ENCODE results near the gene TSHZ2.

DNA sequence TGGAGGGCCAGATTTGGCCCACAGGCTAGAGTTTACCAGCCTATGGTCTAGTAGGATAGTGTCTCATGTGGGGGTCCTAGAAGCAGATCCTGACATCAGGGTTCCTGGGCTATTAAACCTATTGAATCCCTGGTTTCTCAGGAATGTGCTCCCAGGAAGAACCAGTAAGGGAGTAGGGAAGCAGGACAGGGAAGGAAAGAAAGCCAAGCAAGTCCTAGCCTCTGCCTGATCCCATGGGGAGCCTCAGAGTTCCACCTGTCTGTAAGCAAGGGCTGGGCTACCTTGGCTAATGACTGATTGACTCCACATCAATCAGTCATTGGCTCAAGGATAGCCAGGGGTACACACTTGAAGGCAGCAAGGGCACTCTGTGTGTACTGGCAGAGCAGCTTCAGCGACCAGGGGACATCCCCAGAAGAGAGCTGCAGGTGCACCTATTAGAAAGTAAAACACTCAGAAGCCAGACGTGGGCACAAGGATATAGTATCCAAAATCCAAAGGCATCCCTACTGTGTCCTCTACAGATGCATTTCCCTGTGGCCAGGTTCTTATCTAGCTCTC lies 309.5 kb downstream of the TSHZ2 start:
- TF ChIP-seq, protein P1, sequence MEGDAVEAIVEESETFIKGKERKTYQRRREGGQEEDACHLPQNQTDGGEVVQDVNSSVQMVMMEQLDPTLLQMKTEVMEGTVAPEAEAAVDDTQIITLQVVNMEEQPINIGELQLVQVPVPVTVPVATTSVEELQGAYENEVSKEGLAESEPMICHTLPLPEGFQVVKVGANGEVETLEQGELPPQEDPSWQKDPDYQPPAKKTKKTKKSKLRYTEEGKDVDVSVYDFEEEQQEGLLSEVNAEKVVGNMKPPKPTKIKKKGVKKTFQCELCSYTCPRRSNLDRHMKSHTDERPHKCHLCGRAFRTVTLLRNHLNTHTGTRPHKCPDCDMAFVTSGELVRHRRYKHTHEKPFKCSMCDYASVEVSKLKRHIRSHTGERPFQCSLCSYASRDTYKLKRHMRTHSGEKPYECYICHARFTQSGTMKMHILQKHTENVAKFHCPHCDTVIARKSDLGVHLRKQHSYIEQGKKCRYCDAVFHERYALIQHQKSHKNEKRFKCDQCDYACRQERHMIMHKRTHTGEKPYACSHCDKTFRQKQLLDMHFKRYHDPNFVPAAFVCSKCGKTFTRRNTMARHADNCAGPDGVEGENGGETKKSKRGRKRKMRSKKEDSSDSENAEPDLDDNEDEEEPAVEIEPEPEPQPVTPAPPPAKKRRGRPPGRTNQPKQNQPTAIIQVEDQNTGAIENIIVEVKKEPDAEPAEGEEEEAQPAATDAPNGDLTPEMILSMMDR (IDR thresholded peaks at IDR 0.05; ENCODE audit: low read length): no peak
- no peak for TF ChIP-seq EZH2 (IDR thresholded peaks at IDR 0.05; ENCODE audit: borderline replicate concordance, low read length)

Data from OCI-LY1 (cell line).